GM18907 (cell line): ENCODE data around the gene ZNF98.

ENCODE experiments used
- ATAC-seq: cut with Tn5 transposase; IDR thresholded peaks from one replicate; pipeline ENCODE4 v1.9.1; 2021; ENCODE audit warnings: mild to moderate bottlenecking, moderate library complexity; ENCODE audit not compliant: unreplicated experiment

Gene ZNF98

GRCh38 chr19:22422211-22422610 is at the start of gene ZNF98:
TSS of gene ZNF98 (minus strand) at chr19:22422346. CDS start at chr19:22422224, 122 bp downstream.
- ATAC-seq: no peak

- ATAC-seq: no peak
Measured at GRCh38 chr19:22446605-22447004, 24.5 kb upstream of the ZNF98 start.

- ATAC-seq: no peak
Measured at GRCh38 chr19:22438011-22438410, 15.9 kb upstream of the ZNF98 start.

GRCh38 chr19:22427960-22428913 is 6.1 kb upstream of the ZNF98 start:
- ATAC-seq: no peak

- no peak for ATAC-seq
Measured at GRCh38 chr19:22427547-22427946, 5.4 kb upstream of the ZNF98 start.

GRCh38 chr19:22426901-22427300 is 4.8 kb upstream of the ZNF98 start:
- no peak for ATAC-seq

- no peak for ATAC-seq
Measured at GRCh38 chr19:22421797-22422196, 349 bp downstream of the ZNF98 start.

GRCh38 chr19:22354665-22355064 is 67.5 kb downstream of the ZNF98 start:
- no peak for ATAC-seq
